Thyroid gland (tissue), 4 donors: Measurements from ENCODE around the gene ATF1. TPM values are rescaled to one million over a fixed set of nuclear protein-coding genes. Genes with fewer than 3 reads are reported as not detected.
"Not testable (repeated sequence)": the region's sequence is repeated elsewhere in the genome, so short reads cannot be mapped to it uniquely, and the experiment has no call there.

Source experiments
- DNase-seq, 2 donors: peaks; one replicate each; pipeline ENCODE4 v3.0.0-alpha.2; 2019
- H3K27ac ChIP-seq, 3 donors: fragments of 200-600 bp; sonication (generic); 1 replicate in 2 of 3; 2 replicates in 1 of 3; pipeline ENCODE4 v1.5.1; 2016 to 2019; ENCODE audit warnings: mild to moderate bottlenecking in 1 of 3, moderate library complexity in 1 of 3
- H3K27me3 ChIP-seq: fragments of 200-600 bp; sonication (generic); one replicate; pipeline ENCODE4 v1.5.1; 2019
- H3K36me3 ChIP-seq, 2 donors: fragments of 200-600 bp; sonication (generic); one replicate each; pipeline ENCODE4 v1.5.1; 2016 to 2019
- H3K4me1 ChIP-seq, 2 donors: fragments of 200-600 bp; sonication (generic); one replicate each; pipeline ENCODE4 v1.5.1; 2017 to 2019
- H3K4me3 ChIP-seq, 3 donors: fragments of 200-600 bp; sonication (generic); replicated peaks in 1 of 3; 1 replicate in 2 of 3; 2 replicates in 1 of 3; pipeline ENCODE4 v1.5.1; 2016; ENCODE audit warnings: mild to moderate bottlenecking in 1 of 3
- H3K9me3 ChIP-seq: fragments of 200-600 bp; sonication (generic); one replicate; pipeline ENCODE4 v1.5.1; 2017
- CTCF ChIP-seq, 6 experiments: fragments of 200-600 bp in 3 of 6; fragments of 450-650 bp in 3 of 6; sonication (generic) in 3 of 6; IDR thresholded peaks; one replicate each; pipeline ENCODE4 v1.5.1; 2016 to 2019; ENCODE audit warnings: antibody characterized with exemption in 6 of 6, mild to moderate bottlenecking in 2 of 6, inconsistent platforms in 1 of 6, moderate library complexity in 1 of 6
- POLR2A ChIP-seq, 2 donors: fragments of 450-650 bp; IDR thresholded peaks; one replicate each; pipeline ENCODE4 v1.6.1; 2017; ENCODE audit warnings: antibody characterized with exemption in 2 of 2, mild to moderate bottlenecking in 2 of 2, moderate library complexity in 1 of 2
- WGBS, 2 donors: methylation state at CpG; one replicate each; pipeline ENCODE4 v1.1.5; 2017; 5-methylcytosine and 5-hydroxymethylcytosine counted together
- intact Hi-C: fragments of 100-400 bp; cut with DNase I; formaldehyde crosslinking; loops from one replicate; pipeline ENCODE4 v1.15.1; 2023
- total RNA-seq, 4 donors: library from RNA; depleted of rRNA; stranded (reverse); fragments of >200 nt; gene quantifications; one replicate each; pipeline ENCODE4 v1.2.3, GENCODE V29; 2016

The ATF1 gene
- total RNA-seq, 4 donors from 2014 or later = 19.4 to 37.0 (median 25.5) TPM

GRCh38 chr12:50820177-50820576 is 56.3 kb downstream of the ATF1 start:
- TF ChIP-seq CTCF (IDR thresholded peaks at IDR 0.05) (no peak), POLR2A (IDR thresholded peaks at IDR 0.05) (no peak)
- H3K27me3 ChIP-seq = no peaks in the 10 kb centered on the region
- intact Hi-C loops = loop anchor here (10.0 kb wide), 1 partner anchor 525 kb away; the partner anchor contains the start of gene CELA1

GRCh38 chr12:50822082-50822481 is 58.2 kb downstream of the ATF1 start:
- peaks cover 0 to 5% of the 10 kb centered on the region in 2 donors for H3K4me1 ChIP-seq
- H3K36me3 ChIP-seq = peaks cover 0 to 6% of the 10 kb centered on the region in 2 donors
- WGBS, 2 donors = 93 to 95% methylated on average over 1 of the region's 1 CpG
- intact Hi-C loops = loop anchor here (10.0 kb wide), 1 partner anchor 523 kb away; the partner anchor contains the start of gene CELA1
- no peak overlapping the region for H3K27ac ChIP-seq
- H3K27me3 ChIP-seq = no peaks in the 10 kb centered on the region
- no peaks in the 10 kb centered on the region for H3K9me3 ChIP-seq
- TF ChIP-seq CTCF (IDR thresholded peaks at IDR 0.05) (no peak), POLR2A (IDR thresholded peaks at IDR 0.05) (no peak)
- DNase-seq = no peak
- no peak overlapping the region for H3K4me3 ChIP-seq

More at GRCh38 chr12:50820177-50820576, 56.3 kb downstream of the ATF1 start:
- Histone ChIP-seq H3K9me3 (no peaks in the 10 kb centered on the region), H3K4me1 (peaks cover 0 to 5% of the 10 kb centered on the region in 2 donors), H3K4me3 (no peak overlapping the region), H3K27ac (no peak overlapping the region), H3K36me3 (peaks cover 9 to 20% of the 10 kb centered on the region in 2 donors)
- no peak for DNase-seq

- H3K4me1 ChIP-seq, H3K27ac ChIP-seq, H3K9me3 ChIP-seq, H3K4me3 ChIP-seq, H3K36me3 ChIP-seq, DNase-seq, H3K27me3 ChIP-seq: not testable (repeated sequence)
- intact Hi-C loops = loop anchor here (10.0 kb wide), 1 partner anchor 521 kb away; the partner anchor contains the start of gene CELA1
- 92% methylated on average over 11 of the region's 11 CpGs for WGBS, 2 donors
These were observed 59.8 kb downstream of the ATF1 start for GRCh38 chr12:50823724-50824123.

DNA sequence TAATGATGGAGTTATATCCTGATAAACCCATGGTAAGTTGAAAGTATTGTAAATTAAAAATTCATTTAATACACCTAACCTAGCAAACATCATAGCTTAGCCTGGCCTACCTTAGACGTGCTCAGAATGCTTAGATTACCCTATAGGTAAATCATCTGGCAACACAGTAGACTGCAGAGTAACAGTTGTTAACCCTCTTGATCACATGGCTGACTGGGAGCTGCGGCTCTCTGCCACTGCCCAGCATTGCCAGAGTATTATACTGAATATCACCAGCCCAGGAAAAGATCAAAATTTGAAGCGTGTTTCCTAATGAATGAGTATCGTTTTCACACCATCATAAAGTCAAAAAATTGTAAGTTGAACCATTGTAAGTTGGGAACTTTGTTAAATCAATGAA is 61.0 kb downstream of the ATF1 start:
- H3K27ac ChIP-seq = peak overlapping the region; percentile 5 to 54 (median 39)
- H3K36me3 ChIP-seq = no peaks in the 10 kb centered on the region
- no peak overlapping the region for H3K4me3 ChIP-seq
- DNase-seq = no peak
- TF ChIP-seq POLR2A (IDR thresholded peaks at IDR 0.05) = no peak
- no peak for TF ChIP-seq CTCF (IDR thresholded peaks at IDR 0.05)
- peaks cover 0 to 5% of the 10 kb centered on the region in 2 donors for H3K4me1 ChIP-seq
- 46 to 52% methylated on average over 4 of the region's 4 CpGs for WGBS, 2 donors
- intact Hi-C loops = loop anchor here (5.0 to 10.0 kb wide), 2 partner anchors 162 to 520 kb away; partner anchors contain the start of gene CELA1
- no peaks in the 10 kb centered on the region for H3K9me3 ChIP-seq
- H3K27me3 ChIP-seq = no peaks in the 10 kb centered on the region

DNA sequence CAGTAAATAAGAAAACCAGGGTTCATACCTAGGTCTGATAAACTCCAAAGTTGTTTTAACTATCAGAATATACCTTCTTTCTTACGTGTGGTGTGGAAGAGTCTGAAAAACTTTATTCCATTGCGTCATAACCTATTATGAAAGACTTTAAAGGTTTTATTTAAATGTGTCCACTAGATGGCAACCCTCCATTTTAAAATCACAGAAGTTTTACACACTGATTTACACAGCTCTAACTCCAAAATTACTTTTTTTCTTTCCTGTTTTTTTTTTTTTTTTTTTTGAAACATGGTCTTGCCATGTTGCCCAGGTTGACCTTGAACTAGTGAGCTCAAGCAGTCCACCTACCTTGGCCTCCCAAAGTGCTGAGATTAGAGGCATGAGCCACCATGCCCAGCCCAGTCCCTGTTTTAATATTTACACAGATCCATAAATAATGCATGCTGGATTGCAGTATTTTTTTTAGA is 61.5 kb downstream of the ATF1 start:
- Histone ChIP-seq H3K4me1 (peaks cover 0 to 5% of the 10 kb centered on the region in 2 donors), H3K4me3 (no peak overlapping the region), H3K9me3 (no peaks in the 10 kb centered on the region), H3K36me3 (no peaks in the 10 kb centered on the region), H3K27ac (peak overlapping the region; percentile 5 to 54 (median 39)), H3K27me3 (no peaks in the 10 kb centered on the region)
- WGBS, 2 donors = 4 to 6% methylated on average over 2 of the region's 2 CpGs
- peak in 1 of 2 donors; percentile 14 for DNase-seq
- intact Hi-C loops = loop anchor here (5.0 to 10.0 kb wide), 2 partner anchors 162 to 519 kb away; partner anchors contain the start of gene CELA1
- TF ChIP-seq POLR2A (IDR thresholded peaks at IDR 0.05) = no peak
- peak in 5 of 6 experiments; percentile 28 to 87 (median 47) for TF ChIP-seq CTCF (IDR thresholded peaks at IDR 0.05)
